Esophagus muscularis mucosa (tissue), 3 donors: Measurements from ENCODE around the gene RPL39.
"Not testable (repeated sequence)": the region's sequence is repeated elsewhere in the genome, so short reads cannot be mapped to it uniquely, and the experiment has no call there.

Experiments used
- EP300 ChIP-seq: sonication (generic); formaldehyde crosslinking; IDR thresholded peaks from one replicate; pipeline ENCODE4 v1.6.1; 2017; ENCODE audit warnings: antibody characterized with exemption
- TF ChIP-seq, protein P1 (sequence below), 3 experiments: fragments of 200-600 bp in 2 of 3; fragments of 450-650 bp in 1 of 3; sonication (generic) in 2 of 3; IDR thresholded peaks; one replicate each; pipeline ENCODE4 v1.5.1; 2017 to 2019; ENCODE audit warnings: antibody characterized with exemption in 3 of 3, mild to moderate bottlenecking in 2 of 3, moderate library complexity in 1 of 3

DNA sequence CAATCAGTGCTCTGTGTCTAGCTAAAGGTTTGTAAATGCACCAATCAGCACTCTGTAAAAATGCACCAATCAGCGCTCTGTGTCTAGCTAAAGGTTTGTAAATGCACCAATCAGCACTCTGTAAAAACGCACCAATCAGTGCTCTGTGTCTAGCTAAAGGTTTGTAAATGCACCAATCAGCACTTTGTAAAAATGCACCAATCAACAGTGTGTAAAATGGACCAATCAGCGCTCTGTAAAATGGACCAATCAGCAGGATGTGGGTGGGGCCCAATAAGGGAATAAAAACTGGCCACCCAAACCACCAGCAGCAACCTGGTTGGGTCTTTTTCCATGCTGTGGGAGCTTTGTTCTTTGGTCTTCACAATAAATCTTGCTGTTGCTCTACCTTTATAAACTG, 22.0 kb downstream of the RPL39 start:
- TF ChIP-seq, protein P1, sequence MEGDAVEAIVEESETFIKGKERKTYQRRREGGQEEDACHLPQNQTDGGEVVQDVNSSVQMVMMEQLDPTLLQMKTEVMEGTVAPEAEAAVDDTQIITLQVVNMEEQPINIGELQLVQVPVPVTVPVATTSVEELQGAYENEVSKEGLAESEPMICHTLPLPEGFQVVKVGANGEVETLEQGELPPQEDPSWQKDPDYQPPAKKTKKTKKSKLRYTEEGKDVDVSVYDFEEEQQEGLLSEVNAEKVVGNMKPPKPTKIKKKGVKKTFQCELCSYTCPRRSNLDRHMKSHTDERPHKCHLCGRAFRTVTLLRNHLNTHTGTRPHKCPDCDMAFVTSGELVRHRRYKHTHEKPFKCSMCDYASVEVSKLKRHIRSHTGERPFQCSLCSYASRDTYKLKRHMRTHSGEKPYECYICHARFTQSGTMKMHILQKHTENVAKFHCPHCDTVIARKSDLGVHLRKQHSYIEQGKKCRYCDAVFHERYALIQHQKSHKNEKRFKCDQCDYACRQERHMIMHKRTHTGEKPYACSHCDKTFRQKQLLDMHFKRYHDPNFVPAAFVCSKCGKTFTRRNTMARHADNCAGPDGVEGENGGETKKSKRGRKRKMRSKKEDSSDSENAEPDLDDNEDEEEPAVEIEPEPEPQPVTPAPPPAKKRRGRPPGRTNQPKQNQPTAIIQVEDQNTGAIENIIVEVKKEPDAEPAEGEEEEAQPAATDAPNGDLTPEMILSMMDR (IDR thresholded peaks at IDR 0.05): not testable (repeated sequence)
- not testable (repeated sequence) for TF ChIP-seq EP300
